Measurements from ENCODE around the gene CPD.

DNA sequence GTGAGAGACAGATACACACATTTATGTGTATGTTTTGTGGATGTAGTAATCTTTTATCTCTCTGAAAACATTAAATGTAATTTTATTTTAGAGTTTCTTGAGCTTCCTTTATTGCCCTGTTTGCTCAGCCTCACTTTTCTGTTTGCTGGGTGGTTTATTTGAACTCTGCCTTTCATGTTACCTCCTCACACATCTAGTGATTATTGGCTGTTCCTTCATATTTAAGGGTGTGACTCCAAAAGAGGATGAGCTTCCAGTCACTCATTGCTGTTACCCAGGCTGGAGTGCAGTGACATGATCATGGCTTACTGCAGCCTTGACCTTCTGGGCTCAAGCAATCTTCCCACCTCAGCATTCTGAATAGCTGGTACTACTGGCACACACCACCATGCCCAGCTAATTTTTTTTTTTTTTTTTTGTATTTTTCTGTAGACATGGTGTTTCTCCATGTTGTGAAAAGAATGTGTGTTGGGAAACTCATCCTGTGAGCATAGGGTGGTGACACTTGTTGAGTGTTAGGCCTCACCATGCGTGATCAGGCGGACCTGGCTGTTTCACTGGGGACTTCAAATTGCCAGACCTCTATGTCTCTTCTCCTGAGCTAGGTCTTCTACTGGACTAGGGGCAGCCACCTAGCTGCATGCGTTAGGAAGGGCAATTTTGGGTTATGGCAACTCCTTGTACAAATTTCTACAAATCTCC, 136.3 kb downstream of the CPD start:
- TF ChIP-seq ZFP91 (CRISPR knock-in tag; IDR thresholded peaks at IDR 0.05; ENCODE audit: borderline replicate concordance), result no peak
- no peak for TF ChIP-seq HNF1B (CRISPR knock-in tag; IDR thresholded peaks at IDR 0.05)
- TF ChIP-seq MAX (IDR thresholded peaks at IDR 0.05), result no peak
- TF ChIP-seq ZNF501 (CRISPR knock-in tag; IDR thresholded peaks at IDR 0.05), result no peak
- TF ChIP-seq ZBTB1 (CRISPR knock-in tag; IDR thresholded peaks at IDR 0.05; ENCODE audit: borderline replicate concordance), result no peak
- TF ChIP-seq, protein P1, sequence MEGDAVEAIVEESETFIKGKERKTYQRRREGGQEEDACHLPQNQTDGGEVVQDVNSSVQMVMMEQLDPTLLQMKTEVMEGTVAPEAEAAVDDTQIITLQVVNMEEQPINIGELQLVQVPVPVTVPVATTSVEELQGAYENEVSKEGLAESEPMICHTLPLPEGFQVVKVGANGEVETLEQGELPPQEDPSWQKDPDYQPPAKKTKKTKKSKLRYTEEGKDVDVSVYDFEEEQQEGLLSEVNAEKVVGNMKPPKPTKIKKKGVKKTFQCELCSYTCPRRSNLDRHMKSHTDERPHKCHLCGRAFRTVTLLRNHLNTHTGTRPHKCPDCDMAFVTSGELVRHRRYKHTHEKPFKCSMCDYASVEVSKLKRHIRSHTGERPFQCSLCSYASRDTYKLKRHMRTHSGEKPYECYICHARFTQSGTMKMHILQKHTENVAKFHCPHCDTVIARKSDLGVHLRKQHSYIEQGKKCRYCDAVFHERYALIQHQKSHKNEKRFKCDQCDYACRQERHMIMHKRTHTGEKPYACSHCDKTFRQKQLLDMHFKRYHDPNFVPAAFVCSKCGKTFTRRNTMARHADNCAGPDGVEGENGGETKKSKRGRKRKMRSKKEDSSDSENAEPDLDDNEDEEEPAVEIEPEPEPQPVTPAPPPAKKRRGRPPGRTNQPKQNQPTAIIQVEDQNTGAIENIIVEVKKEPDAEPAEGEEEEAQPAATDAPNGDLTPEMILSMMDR (CRISPR knock-in tag; IDR thresholded peaks at IDR 0.05), result no peak
- no peak for TF ChIP-seq ZNF639 (CRISPR knock-in tag; conservative IDR thresholded peaks at IDR 0.05)
- TF ChIP-seq HIVEP1 (CRISPR knock-in tag; IDR thresholded peaks at IDR 0.05), result no peak
- TF ChIP-seq ZNF274 (CRISPR knock-in tag; IDR thresholded peaks at IDR 0.05), result no peak
- no peak for TF ChIP-seq KDM3A (CRISPR knock-in tag; IDR thresholded peaks at IDR 0.05; ENCODE audit: low read depth)
